Measurements from ENCODE around the gene NATD1. TPM values are rescaled to one million over a fixed set of nuclear protein-coding genes. Genes with fewer than 3 reads are reported as not detected.

Gene NATD1
- polyA plus RNA-seq, 2 of the 4 experiments (the other 2 are of a cell fraction) = 1.1 to 1.6 TPM

GRCh38 chr17:21242026-21242697 lies 11.0 kb downstream of the NATD1 start:
- Histone ChIP-seq H3K27ac (no peak overlapping the region), H3K4me3 (no peak overlapping the region), H3K4me2 (no peak overlapping the region), H3K4me1 (no peaks in the 10 kb centered on the region), H3K9me3 (no peaks in the 10 kb centered on the region)
- ChIA-PET POLR2A (no interaction called here), CTCF (interaction anchor here (2.3 to 3.8 kb wide), 2 partner anchors 9 to 122 kb away, joined by 12 to 52 read pairs; partner anchors contain the start of gene NATD1)
- TF ChIP-seq GATA3 (IDR thresholded peaks at IDR 0.05; ENCODE audit: borderline replicate concordance) (no peak), BHLHE40 (IDR thresholded peaks at IDR 0.05; ENCODE audit: low read depth, low read length) (no peak), FOSB (CRISPR knock-in tag; IDR thresholded peaks at IDR 0.05) (no peak)
- DNase-seq (ENCODE audit: low read depth in 1 of 2, low spot score in 1 of 2) = no peak
- WGBS (ENCODE audit: missing lambda C conversion rate) = 58% methylated on average over 11 of the region's 11 CpGs
- no peak for FAIRE-seq
- peak; percentile 11 to 17; a peak in 2 of 6 replicates for ATAC-seq

GRCh38 chr17:21241564-21241963 lies 11.6 kb downstream of the NATD1 start:
- DNase-seq (ENCODE audit: low read depth in 1 of 2, low spot score in 1 of 2) (no peak), ATAC-seq (no peak), FAIRE-seq (no peak)
- Histone ChIP-seq H3K4me1 (no peaks in the 10 kb centered on the region), H3K4me2 (no peak overlapping the region), H3K4me3 (no peak overlapping the region), H3K27ac (no peak overlapping the region), H3K9me3 (no peaks in the 10 kb centered on the region)
- WGBS (ENCODE audit: missing lambda C conversion rate) = 83% methylated on average over 6 of the region's 11 CpGs
- ChIA-PET POLR2A (no interaction called here), CTCF (interaction anchor here (0.7 to 3.8 kb wide), 5 partner anchors 10 to 215 kb away, joined by 3 to 52 read pairs (median 12); partner anchors contain the start of gene NATD1)
- TF ChIP-seq BHLHE40 (IDR thresholded peaks at IDR 0.05; ENCODE audit: low read depth, low read length) (no peak), RCOR1 (IDR thresholded peaks at IDR 0.05; ENCODE audit: low read depth, low read length) (no peak), ZFP36 (IDR thresholded peaks at IDR 0.05; ENCODE audit: borderline replicate concordance, partially characterized antibody) (no peak), EHMT2 (IDR thresholded peaks at IDR 0.05; ENCODE audit: low read depth) (no peak), FOXS1 (CRISPR knock-in tag; IDR thresholded peaks at IDR 0.05) (no peak), CEBPB (IDR thresholded peaks at IDR 0.05) (no peak), NR3C1 (IDR thresholded peaks at IDR 0.05) (no peak), HDAC2 (IDR thresholded peaks at IDR 0.05) (no peak), HES2 (IDR thresholded peaks at IDR 0.05) (no peak), RNF2 (IDR thresholded peaks at IDR 0.05; ENCODE audit: borderline replicate concordance, low read depth) (no peak), KDM1A (IDR thresholded peaks at IDR 0.05; ENCODE audit: low read depth) (no peak), POLR2AphosphoS2 (conservative IDR thresholded peaks at IDR 0.05; ENCODE audit: low read length) (no peak), TP53 (CRISPR knock-in tag; IDR thresholded peaks at IDR 0.05) (no peak)

GRCh38 chr17:21240369-21241055 lies 12.7 kb downstream of the NATD1 start:
- ChIA-PET POLR2A (no interaction called here), CTCF (interaction anchor here (0.6 to 3.8 kb wide), 15 partner anchors 9 to 273 kb away, joined by 3 to 52 read pairs (median 4); partner anchors contain the start of gene NATD1)
- FAIRE-seq (no peak), ATAC-seq (no peak), DNase-seq (ENCODE audit: low read depth in 1 of 2, low spot score in 1 of 2) (no peak)
- 73% methylated on average over 24 of the region's 25 CpGs for WGBS (ENCODE audit: missing lambda C conversion rate)
- no peaks in the 10 kb centered on the region for H3K4me1 ChIP-seq
- no peaks in the 10 kb centered on the region for H3K9me3 ChIP-seq
- TF ChIP-seq GATA3 (IDR thresholded peaks at IDR 0.05; ENCODE audit: borderline replicate concordance) = no peak
- no peak for TF ChIP-seq HDAC2 (IDR thresholded peaks at IDR 0.05)
- no peak for TF ChIP-seq JUNB (IDR thresholded peaks at IDR 0.05)
- TF ChIP-seq RCOR1 (IDR thresholded peaks at IDR 0.05; ENCODE audit: low read depth, low read length) = no peak
- TF ChIP-seq NPAS2 (CRISPR knock-in tag; IDR thresholded peaks at IDR 0.05; ENCODE audit: borderline replicate concordance) = no peak
- no peak for TF ChIP-seq HES2 (IDR thresholded peaks at IDR 0.05)
- no peak for TF ChIP-seq FOSL2 (IDR thresholded peaks at IDR 0.05)
- TF ChIP-seq FOSL2 (CRISPR knock-in tag; IDR thresholded peaks at IDR 0.05) = no peak
- no peak for TF ChIP-seq HOXA7 (CRISPR knock-in tag; IDR thresholded peaks at IDR 0.05)
- no peak for TF ChIP-seq ATOH8 (CRISPR knock-in tag; IDR thresholded peaks at IDR 0.05; ENCODE audit: low read depth)
- no peak for TF ChIP-seq HOXB5 (CRISPR knock-in tag; IDR thresholded peaks at IDR 0.05)
- no peak for TF ChIP-seq HEYL (CRISPR knock-in tag; IDR thresholded peaks at IDR 0.05)
- no peak for TF ChIP-seq KDM5A (IDR thresholded peaks at IDR 0.05)
- TF ChIP-seq SREBF2 (IDR thresholded peaks at IDR 0.05) = no peak
- no peak for TF ChIP-seq HOXB13 (CRISPR knock-in tag; IDR thresholded peaks at IDR 0.05; ENCODE audit: low read depth)
- no peak for TF ChIP-seq RAD21 (conservative IDR thresholded peaks at IDR 0.05 in 1 of 2, IDR thresholded peaks at IDR 0.05 in 1 of 2)
- no peak for TF ChIP-seq NFE2L2 (conservative IDR thresholded peaks at IDR 0.05; ENCODE audit: low read length)
- TF ChIP-seq ZFP36 (IDR thresholded peaks at IDR 0.05; ENCODE audit: borderline replicate concordance, partially characterized antibody) = no peak
- TF ChIP-seq CEBPB (IDR thresholded peaks at IDR 0.05) = no peak
- no peak for TF ChIP-seq MAX (IDR thresholded peaks at IDR 0.05)
- H3K4me2 ChIP-seq = no peak overlapping the region
- no peak overlapping the region for H3K4me3 ChIP-seq
- no peak overlapping the region for H3K27ac ChIP-seq

Measured in A549 (cell line).